ENCODE measurements around the gene AKR1E2.

AKR1E2 gene

DNA sequence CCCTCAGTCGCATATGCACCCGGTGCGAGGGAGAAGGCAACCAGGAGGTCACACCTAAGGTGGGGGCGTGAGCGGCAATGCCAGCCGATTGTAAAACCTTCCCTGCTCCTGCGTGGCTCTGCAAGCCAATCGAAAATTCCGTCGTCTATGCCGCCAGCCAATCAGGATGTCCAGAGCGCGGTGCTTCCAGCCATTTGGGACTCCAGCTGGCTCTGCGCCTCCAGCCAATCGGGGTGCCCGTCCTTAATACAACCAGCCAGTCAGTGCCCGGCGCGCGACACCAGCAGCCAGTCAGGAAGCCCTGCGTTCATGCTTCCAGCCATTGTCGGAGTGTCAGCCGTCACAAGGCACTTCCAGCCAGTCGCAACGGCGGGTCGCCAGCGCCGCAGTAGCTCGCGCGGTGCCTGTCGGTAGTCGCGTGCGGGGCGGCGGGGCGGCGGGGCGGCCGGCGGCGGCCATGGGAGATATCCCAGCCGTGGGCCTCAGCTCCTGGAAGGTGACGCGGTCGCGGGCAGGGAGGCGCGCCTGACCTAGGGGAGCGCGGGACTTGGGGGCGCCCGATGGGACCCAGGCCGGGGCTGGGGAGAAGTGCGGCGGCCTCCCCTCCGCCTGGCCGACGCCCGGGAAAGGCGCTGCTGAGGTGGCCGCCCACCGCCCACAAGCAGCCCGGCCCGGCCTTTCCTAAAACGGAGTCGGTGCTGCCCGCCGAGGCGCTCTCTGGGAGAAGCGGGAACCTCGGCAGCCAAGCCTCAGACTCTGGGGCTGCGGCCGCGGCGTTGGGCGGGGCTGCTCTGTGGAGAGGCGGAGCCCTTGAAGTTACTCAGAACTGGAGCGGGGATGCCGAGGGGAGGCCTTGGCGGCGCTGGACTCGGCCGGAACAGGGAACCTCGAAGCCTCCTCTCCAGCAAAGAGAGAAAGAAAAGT is at the start of gene AKR1E2:
Gene AKR1E2, plus strand, starts transcription at position 340 of the 924 bp plus-strand sequence. Its CDS starts 118 bp downstream, at position 458.
- DNase-seq, result no peak

DNA sequence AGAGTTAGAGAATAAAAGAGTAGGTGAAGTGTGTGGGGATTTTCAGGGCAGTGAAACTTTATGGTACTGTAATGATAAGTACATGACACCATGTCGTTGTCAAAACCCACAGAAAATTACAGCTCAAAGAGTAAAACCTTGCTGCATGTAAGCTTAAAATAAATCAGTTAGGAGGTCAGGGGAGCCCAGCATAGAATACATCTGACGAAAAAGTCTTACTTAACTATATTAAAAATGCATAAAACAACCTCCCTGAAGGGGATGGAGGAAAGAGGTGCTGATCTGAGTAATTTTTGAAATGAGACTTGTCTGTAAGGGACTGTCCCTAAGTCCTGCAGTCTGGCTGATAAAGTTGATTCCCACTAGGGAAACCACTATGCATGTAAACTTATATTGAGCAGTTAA is 49.8 kb upstream of the AKR1E2 start:
- no peak for DNase-seq

DNA sequence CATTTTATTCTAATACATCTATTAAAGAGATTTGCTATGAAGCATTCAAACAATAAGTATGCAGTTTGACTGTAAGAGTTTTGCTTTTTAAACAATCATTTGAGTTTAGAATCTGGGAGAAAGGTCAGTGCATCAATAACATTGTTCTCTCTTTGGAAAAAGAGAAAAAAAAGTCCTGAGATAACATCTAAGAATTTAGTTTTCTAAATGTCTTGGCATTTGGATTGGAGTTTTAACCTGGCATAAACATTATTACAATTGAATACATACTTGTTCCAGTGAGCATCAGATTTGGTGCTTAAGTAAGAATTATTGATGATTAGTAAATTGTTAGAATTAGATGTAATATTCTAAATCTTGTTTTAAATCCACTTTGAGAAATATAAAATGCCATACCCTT is 47.2 kb upstream of the AKR1E2 start:
- DNase-seq, result no peak

DNA sequence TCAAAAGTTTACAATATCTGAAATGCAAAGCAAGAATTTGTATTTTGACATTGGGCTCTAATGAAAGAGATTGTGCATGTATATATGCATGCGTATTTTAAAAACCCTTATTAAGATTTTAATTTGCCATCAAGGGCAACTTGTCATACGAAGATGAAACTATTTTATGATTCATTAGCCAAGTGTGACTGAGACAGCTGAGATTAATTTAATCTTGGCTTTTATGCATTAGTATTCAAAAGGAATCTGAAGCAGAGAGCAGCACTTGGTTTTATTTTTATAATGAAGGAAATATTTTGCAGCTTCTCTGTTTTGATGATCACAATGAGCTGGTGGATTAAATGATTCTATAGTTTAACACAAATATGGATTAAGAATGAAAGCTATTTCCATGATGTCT is 45.9 kb upstream of the AKR1E2 start:
- no peak for DNase-seq

GRCh38 chr10:4780782-4781181 is 45.2 kb upstream of the AKR1E2 start:
- peak; percentile 4 for DNase-seq

- no peak for DNase-seq
These were observed 44.1 kb upstream of the AKR1E2 start for GRCh38 chr10:4781955-4782354.

GRCh38 chr10:4784667-4785333 is 41.2 kb upstream of the AKR1E2 start:
- no peak for DNase-seq

DNA sequence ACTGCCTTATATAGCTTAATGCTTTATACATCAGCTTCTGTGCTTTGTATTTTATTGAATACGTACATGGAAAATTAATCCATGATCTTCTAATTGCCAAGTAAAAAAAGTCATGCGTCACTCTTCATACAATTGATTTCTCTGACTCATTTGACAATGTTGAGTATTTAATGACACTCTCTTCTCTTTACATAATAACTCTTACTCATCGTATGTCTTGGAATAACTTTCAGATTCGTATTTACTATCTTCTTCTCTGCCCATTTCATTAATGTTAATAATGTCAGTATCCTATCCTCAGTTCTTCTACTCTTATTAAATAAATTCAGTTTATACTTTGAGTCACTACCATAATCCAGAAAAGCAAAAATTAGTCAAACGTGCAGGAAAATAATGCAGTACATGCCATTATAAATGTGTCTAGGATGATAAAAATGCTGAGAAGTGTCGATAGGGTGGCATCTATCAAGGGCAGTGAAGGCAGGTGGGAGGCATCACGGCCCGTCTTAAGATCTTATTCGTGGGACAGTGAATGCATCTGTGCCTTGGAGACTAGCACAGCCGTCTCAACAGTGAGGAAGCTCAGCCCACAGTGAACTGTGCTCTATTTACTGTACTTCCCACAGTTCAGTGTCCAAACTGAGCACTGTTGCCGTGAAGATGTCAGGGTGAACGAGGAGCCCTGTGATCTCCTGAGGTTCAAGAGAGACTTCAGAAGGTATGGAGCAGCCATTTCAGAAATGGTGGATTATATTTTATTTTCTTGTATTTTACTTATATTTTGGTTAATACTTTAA is 39.8 kb upstream of the AKR1E2 start:
- DNase-seq, result no peak

GRCh38 chr10:4790045-4790444 is 36.0 kb upstream of the AKR1E2 start:
- no peak for DNase-seq

GRCh38 chr10:4790922-4791321 is 35.1 kb upstream of the AKR1E2 start:
- DNase-seq, result no peak

- DNase-seq, result no peak
These were observed 33.6 kb upstream of the AKR1E2 start for GRCh38 chr10:4792381-4792780.

DNA sequence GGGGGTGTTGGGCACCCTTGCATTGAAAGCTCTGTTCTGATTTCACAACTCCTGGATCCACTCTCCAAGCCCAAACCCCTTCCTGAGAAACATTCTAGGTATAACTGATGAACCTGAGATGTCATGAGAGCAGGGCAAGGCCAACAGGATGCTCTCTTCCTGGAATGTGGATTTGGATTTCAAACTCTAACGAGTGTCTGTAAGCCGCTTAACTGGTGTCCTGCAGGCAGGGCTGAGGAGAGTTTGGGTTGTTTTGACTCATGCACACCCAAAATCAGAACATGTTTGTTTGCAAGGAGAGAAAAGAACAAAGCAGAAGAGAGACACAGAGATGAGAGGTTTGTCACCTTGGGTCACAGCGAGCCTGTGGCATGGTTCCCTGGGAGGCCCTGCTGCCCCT is 24.6 kb upstream of the AKR1E2 start:
- no peak for DNase-seq

DNA sequence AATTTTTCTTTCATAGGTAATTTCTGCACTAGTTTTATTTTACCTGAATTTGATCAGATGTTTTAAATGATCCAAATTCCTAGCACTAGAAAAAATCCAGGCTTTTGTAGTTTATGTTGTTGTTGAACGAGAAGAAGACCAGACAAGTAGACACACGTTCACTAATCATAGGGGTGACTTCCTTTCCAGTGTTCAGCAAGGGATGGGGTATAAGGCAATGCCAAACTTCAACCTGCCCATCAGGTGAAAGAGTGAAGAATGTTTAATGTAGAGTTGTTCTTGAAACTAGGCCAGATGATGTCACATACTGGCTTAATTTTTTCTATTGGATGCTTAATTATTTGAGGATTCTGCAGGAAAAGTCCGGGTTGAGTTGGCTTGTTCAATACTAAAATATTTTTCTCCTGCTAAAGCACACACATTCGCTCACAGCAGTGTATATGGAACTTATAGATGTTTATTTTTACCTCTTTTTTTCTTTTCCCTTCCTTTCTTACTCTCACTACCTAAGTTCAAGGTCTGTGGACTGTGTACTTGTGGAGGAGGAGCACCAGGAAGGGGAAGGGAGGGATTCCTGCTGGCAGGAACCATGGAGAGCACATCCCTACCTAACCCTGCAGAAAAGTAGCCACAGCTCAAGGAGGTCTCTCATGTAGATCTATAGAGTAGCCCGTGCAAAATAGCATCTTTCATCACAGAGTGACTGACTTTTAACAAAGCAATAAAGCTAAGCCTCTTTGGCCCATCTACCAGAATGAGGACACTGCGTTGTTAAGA is 23.1 kb upstream of the AKR1E2 start:
- DNase-seq, result no peak

GRCh38 chr10:4803822-4804221 is 22.2 kb upstream of the AKR1E2 start:
- DNase-seq, result no peak

GRCh38 chr10:4804465-4804864 is 21.5 kb upstream of the AKR1E2 start:
- DNase-seq, result no peak

- no peak for DNase-seq
These were observed 19.5 kb upstream of the AKR1E2 start for GRCh38 chr10:4806534-4806933.

GRCh38 chr10:4807761-4808507 is 18.1 kb upstream of the AKR1E2 start:
- no peak for DNase-seq

GRCh38 chr10:4809156-4809555 is 16.9 kb upstream of the AKR1E2 start:
- no peak for DNase-seq

GRCh38 chr10:4810092-4810491 is 15.9 kb upstream of the AKR1E2 start:
- DNase-seq, result no peak

DNA sequence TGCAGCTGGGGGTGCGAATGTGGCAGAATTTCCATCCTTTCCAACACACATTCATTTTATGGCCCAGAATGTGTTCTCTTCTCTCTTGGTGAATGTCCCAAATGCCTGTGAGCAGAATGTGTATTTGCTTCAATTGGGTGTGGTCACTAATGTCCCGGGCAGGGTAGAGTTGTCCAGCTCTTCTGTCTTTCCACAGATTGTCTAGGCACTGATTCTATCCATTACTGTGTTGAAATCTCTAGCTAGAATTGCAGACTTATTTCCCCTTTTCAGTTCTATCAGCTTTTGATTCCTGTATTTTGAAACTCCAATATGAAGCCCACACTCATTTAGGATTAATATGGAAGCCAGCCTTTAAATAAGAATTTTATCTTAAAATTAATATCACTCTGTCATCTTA is 14.0 kb upstream of the AKR1E2 start:
- DNase-seq, result no peak

DNA sequence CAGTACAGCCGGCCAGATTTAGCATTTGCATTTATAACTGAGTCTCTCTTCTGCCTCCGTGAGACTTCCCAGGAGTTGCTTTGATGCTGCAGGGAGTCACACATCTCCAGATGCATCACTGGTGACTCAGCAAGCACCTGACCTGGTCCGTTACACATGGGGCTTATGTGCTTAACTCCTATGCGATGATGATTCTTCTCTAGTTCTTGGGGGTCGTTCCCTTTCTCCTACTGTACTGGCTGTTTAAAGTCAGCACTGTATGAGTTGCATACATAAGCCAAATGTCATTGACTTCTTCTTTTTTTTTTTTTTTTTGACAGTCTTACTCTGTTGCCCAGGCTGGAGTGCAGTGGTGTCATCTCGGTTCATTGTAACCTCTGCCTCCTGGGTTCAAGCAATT is 13.0 kb upstream of the AKR1E2 start:
- DNase-seq, result no peak

GRCh38 chr10:4813496-4813895 is 12.5 kb upstream of the AKR1E2 start:
- no peak for DNase-seq

Data from NCI-H1436 treated with DMSO at 0.1 percent for 48 hours (cell line).